Gastroesophageal sphincter (tissue), 3 donors: ENCODE results near the gene ZP1.

Experiments used
- CTCF ChIP-seq, 4 experiments: fragments of 200-600 bp in 2 of 4; fragments of 450-650 bp in 2 of 4; sonication (generic) in 1 of 4; IDR thresholded peaks; one replicate each; pipeline ENCODE4 v1.5.1; 2017 to 2019; ENCODE audit warnings: antibody characterized with exemption in 4 of 4, mild to moderate bottlenecking in 2 of 4, moderate library complexity in 2 of 4
- EP300 ChIP-seq: sonication (generic); formaldehyde crosslinking; IDR thresholded peaks from one replicate; pipeline ENCODE4 v1.6.1; 2017; ENCODE audit warnings: antibody characterized with exemption, mild to moderate bottlenecking

DNA sequence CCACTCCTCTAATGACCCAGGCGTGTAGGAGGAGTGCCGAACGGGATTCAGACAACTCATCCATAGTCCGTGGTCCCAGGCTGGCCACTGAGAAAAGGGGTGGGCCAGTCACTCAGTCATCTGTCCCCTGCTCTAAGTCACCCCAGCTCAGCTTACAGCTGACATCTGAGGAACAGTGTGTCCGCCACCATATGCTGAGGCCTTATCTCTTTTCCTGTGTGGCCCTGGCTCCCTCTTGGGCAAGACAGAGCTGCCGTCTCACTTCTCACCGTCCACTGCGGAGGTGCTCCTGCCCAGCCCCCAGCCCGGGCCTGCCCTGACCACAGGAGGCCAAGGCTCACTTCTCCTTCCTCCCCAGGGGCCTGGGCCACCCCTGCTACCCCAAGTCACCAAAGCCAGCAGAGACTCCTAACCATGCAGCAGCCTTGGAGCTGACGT is 18.6 kb upstream of the ZP1 start:
- no peak for TF ChIP-seq CTCF (IDR thresholded peaks at IDR 0.05)
- TF ChIP-seq EP300 = no peak
